H1 (cell line): ENCODE results near the gene ARHGAP24. TPM values are rescaled to one million over a fixed set of nuclear protein-coding genes. Genes with fewer than 3 reads are reported as not detected.

Source experiments
- CTCF ChIA-PET: fragments of 300-600 bp; sonication (Branson Sonifier 250); formaldehyde crosslinking; loops from one replicate; lab custom pipeline; 2021; ENCODE audit not compliant: partially characterized antibody; lab: Charles Lee
- POLR2A ChIA-PET: fragments of 300-600 bp; sonication (Branson Sonifier 250); formaldehyde crosslinking; loops from one replicate; lab custom pipeline; 2021; ENCODE audit warnings: inconsistent platforms; ENCODE audit not compliant: partially characterized antibody; lab: Charles Lee
- DNase-seq, 2 experiments: peaks; one replicate each; pipeline versions ENCODE4 v3.0.0 to v3.0.0-alpha.2; 2010 to 2022; ENCODE audit warnings: low spot score in 2 of 2, low read depth in 1 of 2, mixed read lengths in 1 of 2
- FAIRE-seq: peaks from 2 replicates; lab custom pipeline; 2011; peaks lifted over from hg19 to GRCh38; lab: Jason Lieb, UNC
- H2AFZ ChIP-seq: 2 replicates; pipeline ENCODE4 v1.8.1; 2012; ENCODE audit warnings: low read length, inconsistent platforms
- H2AK5ac ChIP-seq: 2 replicates; pipeline ENCODE4 v1.6.1; 2013; ENCODE audit warnings: low read depth, low read length
- H2BK120ac ChIP-seq: replicated peaks from 2 replicates; pipeline ENCODE3; 2013; ENCODE audit warnings: low read depth, low read length, inconsistent platforms
- H2BK12ac ChIP-seq: 2 replicates; pipeline ENCODE4 v1.6.1; 2013; ENCODE audit warnings: low read depth, low read length
- H2BK15ac ChIP-seq: 2 replicates; pipeline ENCODE4 v1.6.1; 2013; ENCODE audit warnings: low read length
- H2BK20ac ChIP-seq: 2 replicates; pipeline ENCODE4 v1.6.1; 2013; ENCODE audit warnings: low read length
- H2BK5ac ChIP-seq: 2 replicates; pipeline ENCODE4 v1.6.1; 2013; ENCODE audit warnings: low read depth, low read length
- H3K14ac ChIP-seq: 2 replicates; pipeline ENCODE4 v1.6.1; 2013; ENCODE audit warnings: inconsistent platforms; ENCODE audit not compliant: insufficient read length
- H3K18ac ChIP-seq: 2 replicates; pipeline ENCODE4 v1.6.1; 2013; ENCODE audit warnings: low read length; ENCODE audit errors: extremely low read depth
- H3K23ac ChIP-seq: 2 replicates; pipeline ENCODE4 v1.6.1; 2013; ENCODE audit warnings: inconsistent platforms; ENCODE audit not compliant: insufficient read length
- H3K23me2 ChIP-seq: 2 replicates; pipeline ENCODE4 v1.6.1; 2013; ENCODE audit warnings: low read depth, low read length
- H3K27ac ChIP-seq: 2 replicates; pipeline ENCODE4 v1.6.1; 2011; ENCODE audit warnings: low read depth, low read length, inconsistent platforms
- H3K27me3 ChIP-seq, 4 experiments: replicated peaks in 1 of 4; 1 replicate in 1 of 4; 2 replicates in 3 of 4; pipeline versions ENCODE4 v1.6.1 to v1.8.1; 2011 to 2013; ENCODE audit warnings: low read length in 3 of 4, mild to moderate bottlenecking in 3 of 4, inconsistent platforms in 2 of 4, mixed read lengths in 2 of 4, moderate library complexity in 1 of 4; ENCODE audit not compliant: control insufficient read depth in 3 of 4, insufficient read depth in 3 of 4; ENCODE audit errors: extremely low read depth in 1 of 4
- H3K36me3 ChIP-seq, 4 experiments: 2 replicates each; pipeline versions ENCODE4 v1.6.1 to v1.8.1; 2011 to 2013; ENCODE audit warnings: mild to moderate bottlenecking in 4 of 4, low read length in 3 of 4, moderate library complexity in 2 of 4, control low read depth in 1 of 4, inconsistent platforms in 1 of 4; ENCODE audit not compliant: insufficient read depth in 4 of 4, control insufficient read depth in 2 of 4
- H3K4ac ChIP-seq: replicated peaks from 2 replicates; pipeline ENCODE3; 2013; ENCODE audit warnings: low read length, low read depth, mixed read lengths, inconsistent platforms; ENCODE audit not compliant: insufficient read length
- H3K4me1 ChIP-seq, 4 experiments: replicated peaks in 1 of 4; 1 replicate in 1 of 4; 2 replicates in 3 of 4; pipeline versions ENCODE4 v1.6.1 to v1.8.1; 2011 to 2013; ENCODE audit warnings: low read length in 3 of 4, inconsistent platforms in 2 of 4, mixed read lengths in 1 of 4; ENCODE audit not compliant: insufficient read depth in 4 of 4, control insufficient read depth in 3 of 4
- H3K4me2 ChIP-seq, 2 experiments: 2 replicates each; pipeline versions ENCODE4 v1.6.1 to v1.8.1; 2011 to 2013; ENCODE audit warnings: low read depth in 2 of 2, low read length in 2 of 2, control low read depth in 1 of 2, inconsistent platforms in 1 of 2, mild to moderate bottlenecking in 1 of 2; ENCODE audit not compliant: insufficient read depth in 1 of 2
- H3K4me3 ChIP-seq, 4 experiments: fragments of 200-600, 300-600 bp in 1 of 4; sonication (generic), shearing (Covaris generic), sonication (Bioruptor Twin) in 1 of 4; 2 replicates each; pipeline versions ENCODE4 v1.5.1 to v1.8.1; 2011 to 2016; ENCODE audit warnings: low read length in 4 of 4, low read depth in 3 of 4, control low read depth in 2 of 4, inconsistent platforms in 2 of 4, mild to moderate bottlenecking in 2 of 4, mixed read lengths in 1 of 4, moderate library complexity in 1 of 4; ENCODE audit not compliant: insufficient read depth in 2 of 4; ENCODE audit errors: extremely low read depth in 1 of 4
- H3K56ac ChIP-seq: replicated peaks from 2 replicates; pipeline ENCODE3; 2013; ENCODE audit warnings: low read depth, mild to moderate bottlenecking, mixed read lengths, low read length, inconsistent platforms; ENCODE audit not compliant: insufficient read length
- H3K79me1 ChIP-seq: 2 replicates; pipeline ENCODE4 v1.6.1; 2013; ENCODE audit warnings: low read depth, low read length, control low read depth
- H3K79me2 ChIP-seq, 2 experiments: 2 replicates each; pipeline versions ENCODE4 v1.6.1 to v1.8.1; 2012 to 2013; ENCODE audit warnings: low read length in 2 of 2, mild to moderate bottlenecking in 2 of 2, inconsistent platforms in 1 of 2; ENCODE audit not compliant: insufficient read depth in 2 of 2, control insufficient read depth in 1 of 2
- H3K9ac ChIP-seq, 4 experiments: replicated peaks in 1 of 4; 1 replicate in 1 of 4; 2 replicates in 3 of 4; pipeline versions ENCODE4 v1.6.1 to v1.8.1; 2011 to 2013; ENCODE audit warnings: low read depth in 3 of 4, low read length in 3 of 4, control low read depth in 2 of 4, mild to moderate bottlenecking in 2 of 4, moderate library complexity in 2 of 4, inconsistent platforms in 1 of 4; ENCODE audit errors: extremely low read depth in 1 of 4
- H3K9me3 ChIP-seq, 2 experiments: 2 replicates each; pipeline versions ENCODE4 v1.6.1 to v1.8.1; 2012 to 2013; ENCODE audit warnings: mild to moderate bottlenecking in 2 of 2, moderate library complexity in 2 of 2, control low read depth in 1 of 2, inconsistent platforms in 1 of 2, low read depth in 1 of 2, low read length in 1 of 2, mixed read lengths in 1 of 2; ENCODE audit not compliant: insufficient read depth in 2 of 2
- H4K20me1 ChIP-seq, 2 experiments: replicated peaks in 1 of 2; 2 replicates each; pipeline versions ENCODE3 to v1.8.1; 2011 to 2013; ENCODE audit warnings: inconsistent platforms in 2 of 2, low read length in 2 of 2, mild to moderate bottlenecking in 1 of 2; ENCODE audit not compliant: insufficient read depth in 2 of 2, control insufficient read depth in 1 of 2
- H4K5ac ChIP-seq: 2 replicates; pipeline ENCODE4 v1.6.1; 2013; ENCODE audit warnings: low read length, low read depth, mixed read lengths, inconsistent platforms; ENCODE audit not compliant: insufficient read length
- H4K8ac ChIP-seq: 2 replicates; pipeline ENCODE4 v1.8.0; 2013; ENCODE audit warnings: mild to moderate bottlenecking, moderate library complexity, low read length, inconsistent platforms; ENCODE audit not compliant: insufficient read depth; ENCODE audit errors: extremely low read depth
- H4K91ac ChIP-seq: replicated peaks from 2 replicates; pipeline ENCODE3; 2013; ENCODE audit warnings: low read length, mixed read lengths, inconsistent platforms; ENCODE audit not compliant: insufficient read length
- BCL11A ChIP-seq, 2 experiments: IDR thresholded peaks; one replicate each; pipeline ENCODE4 v1.6.1; 2011; ENCODE audit warnings: low read depth in 2 of 2, low read length in 2 of 2, mild to moderate bottlenecking in 2 of 2
- CBX5 ChIP-seq: fragments of 300-800, 300-1000 bp; sonication (generic); IDR thresholded peaks from 2 replicates; pipeline ENCODE4 v1.7.1; 2016; ENCODE audit warnings: antibody characterized with exemption, low read length, low read depth
- CHD1 ChIP-seq: IDR thresholded peaks from 2 replicates; pipeline ENCODE4 v1.6.1; 2012; ENCODE audit warnings: low read depth, low read length, improper control_type of control experiment
- CHD2 ChIP-seq: IDR thresholded peaks from 2 replicates; pipeline ENCODE4 v1.6.1; 2012; ENCODE audit warnings: low read length, improper control_type of control experiment
- EP300 ChIP-seq, 2 experiments: IDR thresholded peaks; 1 replicate in 1 of 2; 2 replicates in 1 of 2; pipeline ENCODE4 v1.6.1; 2011 to 2012; ENCODE audit warnings: low read depth in 2 of 2, low read length in 2 of 2, mild to moderate bottlenecking in 2 of 2, borderline replicate concordance in 1 of 2, inconsistent platforms in 1 of 2, moderate library complexity in 1 of 2
- JUND ChIP-seq: IDR thresholded peaks from 2 replicates; pipeline ENCODE4 v1.6.1; 2011; ENCODE audit warnings: mild to moderate bottlenecking, improper control_type of control experiment, low read length
- SP1 ChIP-seq: IDR thresholded peaks from 2 replicates; pipeline ENCODE4 v1.6.1; 2011; ENCODE audit warnings: low read depth, low read length
- TAF7 ChIP-seq: optimal IDR thresholded peaks from 2 replicates; pipeline ENCODE3; 2011; ENCODE audit warnings: low read depth, mild to moderate bottlenecking, inconsistent platforms, low read length, moderate library complexity, borderline replicate concordance
- WGBS, 2 experiments: shearing (Covaris generic) in 1 of 2; methylation state at CpG; one replicate each; pipeline versions ENCODE4 v1.1.6 to v1.1.7; 2013 to 2015; ENCODE audit warnings: low lambda C conversion rate in 2 of 2, mixed read lengths in 2 of 2, inconsistent platforms in 1 of 2, low coverage in 1 of 2, missing lambda C conversion rate in 1 of 2; ENCODE audit not compliant: insufficient replicate concordance in 2 of 2, insufficient coverage in 1 of 2, insufficient read length in 1 of 2; ENCODE audit errors: extremely low coverage in 1 of 2, missing lambda C conversion rate in 1 of 2; 5-methylcytosine and 5-hydroxymethylcytosine counted together
- polyA plus RNA-seq, 7 experiments: library from polyadenylated mRNA; depleted of rRNA in 3 of 7; stranded (reverse) in 5 of 7; unstranded in 2 of 7; fragments of >200 nt in 5 of 7; fragments of 200-250 nt in 2 of 7; gene quantifications; 1 replicate in 5 of 7; 2 replicates in 1 of 7; 4 replicates in 1 of 7; pipeline versions ENCODE4 v1.2.1 to v1.2.3, GENCODE V29; 2011 to 2013; ENCODE audit warnings: missing spikeins in 2 of 7, mixed read lengths in 2 of 7
- total RNA-seq: library from RNA; stranded (reverse); fragmentation: NEBNext Ultra II Directional; extraction: Animal tissue kit (Norgen Biotek cat#: 25700); gene quantifications from 2 replicates; pipeline ENCODE4 v1.2.1, GENCODE V29; 2021
- TF ChIP-seq, protein P1 (sequence below): IDR thresholded peaks from 2 replicates; pipeline ENCODE4 v1.6.1; 2012; ENCODE audit warnings: inconsistent platforms
- TF ChIP-seq, protein P2 (sequence below): IDR thresholded peaks from 2 replicates; pipeline ENCODE4 v1.6.1; 2011; ENCODE audit warnings: low read depth, mild to moderate bottlenecking, low read length; ENCODE audit not compliant: insufficient read depth

The ARHGAP24 gene
- total and polyA plus RNA-seq, 2 of the 8 experiments (the other 6 are each of a cell fraction or from before 2014, with no cell fraction given): 0.08 to 0.50 TPM

DNA sequence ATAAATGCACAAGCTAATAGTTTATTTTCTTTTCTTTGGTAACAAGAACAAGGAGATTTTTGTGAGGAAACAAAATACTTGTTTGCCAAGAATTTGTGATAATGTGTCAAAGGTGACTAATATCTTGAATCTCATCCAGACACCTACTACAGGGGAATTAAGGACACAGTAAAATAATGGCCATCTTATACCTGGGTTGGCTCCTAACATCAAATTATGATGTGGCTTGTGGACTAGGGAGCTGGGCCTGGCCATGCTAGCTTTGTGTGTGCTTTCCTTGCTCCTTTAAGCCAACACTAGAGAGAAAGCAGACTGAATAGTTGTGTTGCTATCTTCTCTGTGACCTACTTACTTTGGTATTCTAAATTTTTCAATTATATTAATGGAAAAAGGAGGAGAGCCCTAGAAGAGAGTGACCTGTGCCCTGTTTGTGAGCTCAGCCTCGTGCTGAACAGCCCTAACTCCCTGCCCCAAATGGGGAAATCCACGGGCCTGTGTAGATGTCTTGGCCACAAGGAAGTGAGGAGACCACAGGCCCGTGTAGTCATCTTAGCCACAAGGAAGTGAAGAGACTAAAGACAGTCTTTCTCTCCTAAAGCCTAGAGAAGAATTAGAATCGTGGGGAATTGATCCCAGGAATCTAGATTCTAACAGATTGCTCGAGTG, 23.3 kb downstream of the ARHGAP24 start:
- 93% methylated on average over 5 of the region's 5 CpGs; no CpG with 5 or more reads in 1 of the 2 experiments for WGBS, 2 experiments
- H4K91ac ChIP-seq: no peak overlapping the region
- no peak overlapping the region for H4K5ac ChIP-seq
- H3K27me3 ChIP-seq: no peaks in the 10 kb centered on the region
- no peak overlapping the region for H2BK120ac ChIP-seq
- no peak overlapping the region for H3K18ac ChIP-seq
- no peaks in the 10 kb centered on the region for H3K4me1 ChIP-seq
- H3K27ac ChIP-seq: no peak overlapping the region
- DNase-seq: no peak
- no peaks in the 10 kb centered on the region for H3K23me2 ChIP-seq
- H2BK5ac ChIP-seq: no peak overlapping the region
- no peak overlapping the region for H3K23ac ChIP-seq
- H2BK15ac ChIP-seq: no peak overlapping the region
- FAIRE-seq: no peak
- CTCF ChIA-PET: interaction anchor here (1.0 to 1.1 kb wide), 2 partner anchors 16 to 31 kb away, joined by 3 to 4 read pairs; no protein-coding TSS in a partner anchor
- H3K4me3 ChIP-seq: no peak overlapping the region
- no peak overlapping the region for H3K4ac ChIP-seq
- no peak overlapping the region for H2AK5ac ChIP-seq
- no peaks in the 10 kb centered on the region for H3K79me2 ChIP-seq
- no peak overlapping the region for H3K14ac ChIP-seq
- H3K4me2 ChIP-seq: no peak overlapping the region
- no peak overlapping the region; the same call in 1 of the 2 replicates for H2AFZ ChIP-seq
- no peak overlapping the region for H3K56ac ChIP-seq
- H3K9ac ChIP-seq: no peak overlapping the region
- no peaks in the 10 kb centered on the region for H4K20me1 ChIP-seq
- no peak overlapping the region for H2BK20ac ChIP-seq
- no peak overlapping the region for H4K8ac ChIP-seq
- no peaks in the 10 kb centered on the region for H3K36me3 ChIP-seq
- POLR2A ChIA-PET: no interaction called here
- H3K79me1 ChIP-seq: no peaks in the 10 kb centered on the region
- H3K9me3 ChIP-seq: no peaks in the 10 kb centered on the region
- H2BK12ac ChIP-seq: no peak overlapping the region
- no peak for TF ChIP-seq BCL11A (IDR thresholded peaks at IDR 0.05; ENCODE audit: low read depth in 2 of 2, low read length in 2 of 2)
- TF ChIP-seq, protein P1, sequence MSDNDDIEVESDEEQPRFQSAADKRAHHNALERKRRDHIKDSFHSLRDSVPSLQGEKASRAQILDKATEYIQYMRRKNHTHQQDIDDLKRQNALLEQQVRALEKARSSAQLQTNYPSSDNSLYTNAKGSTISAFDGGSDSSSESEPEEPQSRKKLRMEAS: no peak
- no peak for TF ChIP-seq CBX5
- TF ChIP-seq EP300 (IDR thresholded peaks at IDR 0.05; ENCODE audit: borderline replicate concordance in 1 of 2, low read depth in 2 of 2, low read length in 2 of 2): no peak
- TF ChIP-seq TAF7: no peak
- TF ChIP-seq CHD2: no peak
- no peak for TF ChIP-seq JUND
- no peak for TF ChIP-seq CHD1
- TF ChIP-seq, protein P2, sequence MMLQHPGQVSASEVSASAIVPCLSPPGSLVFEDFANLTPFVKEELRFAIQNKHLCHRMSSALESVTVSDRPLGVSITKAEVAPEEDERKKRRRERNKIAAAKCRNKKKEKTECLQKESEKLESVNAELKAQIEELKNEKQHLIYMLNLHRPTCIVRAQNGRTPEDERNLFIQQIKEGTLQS: no peak
- no peak for TF ChIP-seq SP1
